ENCODE measurements around the gene PRKAG1. TPM values are rescaled to one million over a fixed set of nuclear protein-coding genes. Genes with fewer than 3 reads are reported as not detected.

PRKAG1 gene
- total RNA-seq, 2 donors from 2014 or later = 47.1 to 62.7 TPM

GRCh38 chr12:49040364-49040855 is 21.8 kb upstream of the PRKAG1 start:
- H3K36me3 Mint-ChIP-seq (ENCODE audit: low read depth) = peaks cover 92% of the 10 kb centered on the region
- peaks cover 4% of the 10 kb centered on the region for H3K4me1 Mint-ChIP-seq
- no peaks in the 10 kb centered on the region for H3K27me3 Mint-ChIP-seq
- ATAC-seq (replicated peaks) = no peak
- H3K9me3 Mint-ChIP-seq = no peaks in the 10 kb centered on the region
- no peak overlapping the region for H3K27ac Mint-ChIP-seq
- no peak overlapping the region for H3K4me3 Mint-ChIP-seq

GRCh38 chr12:49039421-49040363 is 21.1 kb upstream of the PRKAG1 start:
- Mint-ChIP-seq H3K9me3 (no peaks in the 10 kb centered on the region), H3K27ac (no peak overlapping the region), H3K4me1 (peaks cover 4% of the 10 kb centered on the region), H3K27me3 (no peaks in the 10 kb centered on the region), H3K36me3 (ENCODE audit: low read depth) (peaks cover 92% of the 10 kb centered on the region), H3K4me3 (no peak overlapping the region)
- ATAC-seq (replicated peaks) = no peak

- Mint-ChIP-seq H3K27me3 (no peaks in the 10 kb centered on the region), H3K36me3 (ENCODE audit: low read depth) (peaks cover 91% of the 10 kb centered on the region), H3K27ac (no peak overlapping the region), H3K4me1 (peaks cover 4% of the 10 kb centered on the region), H3K9me3 (no peaks in the 10 kb centered on the region), H3K4me3 (no peak overlapping the region)
- ATAC-seq (replicated peaks) = no peak
These were observed 19.8 kb upstream of the PRKAG1 start for GRCh38 chr12:49038291-49038955.

- Mint-ChIP-seq H3K4me1 (peaks cover 4% of the 10 kb centered on the region), H3K9me3 (no peaks in the 10 kb centered on the region), H3K36me3 (ENCODE audit: low read depth) (peaks cover 88% of the 10 kb centered on the region), H3K4me3 (no peak overlapping the region), H3K27me3 (no peaks in the 10 kb centered on the region), H3K27ac (no peak overlapping the region)
- no peak for ATAC-seq (replicated peaks)
These were observed 19.3 kb upstream of the PRKAG1 start for GRCh38 chr12:49037947-49038237.

GRCh38 chr12:49037111-49037946 is 18.8 kb upstream of the PRKAG1 start:
- Mint-ChIP-seq H3K36me3 (ENCODE audit: low read depth) (peaks cover 87% of the 10 kb centered on the region), H3K4me1 (peaks cover 4% of the 10 kb centered on the region), H3K4me3 (no peak overlapping the region), H3K27me3 (no peaks in the 10 kb centered on the region), H3K9me3 (no peaks in the 10 kb centered on the region), H3K27ac (no peak overlapping the region)
- no peak for ATAC-seq (replicated peaks)

GRCh38 chr12:49036029-49036428 is 17.5 kb upstream of the PRKAG1 start:
- Mint-ChIP-seq H3K36me3 (ENCODE audit: low read depth) (peaks cover 78% of the 10 kb centered on the region), H3K4me3 (no peak overlapping the region), H3K9me3 (no peaks in the 10 kb centered on the region), H3K4me1 (peaks cover 4% of the 10 kb centered on the region), H3K27me3 (no peaks in the 10 kb centered on the region), H3K27ac (no peak overlapping the region)
- ATAC-seq (replicated peaks) = no peak

GRCh38 chr12:49034286-49034622 is 15.7 kb upstream of the PRKAG1 start:
- no peak overlapping the region for H3K27ac Mint-ChIP-seq
- ATAC-seq (replicated peaks) = no peak
- no peaks in the 10 kb centered on the region for H3K9me3 Mint-ChIP-seq
- H3K4me1 Mint-ChIP-seq = peaks cover 4% of the 10 kb centered on the region
- no peak overlapping the region for H3K4me3 Mint-ChIP-seq
- no peaks in the 10 kb centered on the region for H3K27me3 Mint-ChIP-seq
- peaks cover 78% of the 10 kb centered on the region for H3K36me3 Mint-ChIP-seq (ENCODE audit: low read depth)

- H3K36me3 Mint-ChIP-seq (ENCODE audit: low read depth) = peaks cover 78% of the 10 kb centered on the region
- H3K4me1 Mint-ChIP-seq = peaks cover 4% of the 10 kb centered on the region
- H3K9me3 Mint-ChIP-seq = no peaks in the 10 kb centered on the region
- no peak overlapping the region for H3K27ac Mint-ChIP-seq
- H3K27me3 Mint-ChIP-seq = no peaks in the 10 kb centered on the region
- no peak for ATAC-seq (replicated peaks)
- H3K4me3 Mint-ChIP-seq = no peak overlapping the region
These were observed 15.2 kb upstream of the PRKAG1 start for GRCh38 chr12:49033611-49034285.

- ATAC-seq (replicated peaks) = no peak
- no peak overlapping the region for H3K27ac Mint-ChIP-seq
- H3K9me3 Mint-ChIP-seq = no peaks in the 10 kb centered on the region
- no peak overlapping the region for H3K4me3 Mint-ChIP-seq
- H3K27me3 Mint-ChIP-seq = no peaks in the 10 kb centered on the region
- peaks cover 4% of the 10 kb centered on the region for H3K4me1 Mint-ChIP-seq
- H3K36me3 Mint-ChIP-seq (ENCODE audit: low read depth) = peaks cover 79% of the 10 kb centered on the region
These were observed 14.3 kb upstream of the PRKAG1 start for GRCh38 chr12:49032679-49033447.

- Mint-ChIP-seq H3K27ac (no peak overlapping the region), H3K36me3 (ENCODE audit: low read depth) (peaks cover 84% of the 10 kb centered on the region)
These were observed 13.7 kb upstream of the PRKAG1 start for GRCh38 chr12:49032276-49032675.

GRCh38 chr12:49031573-49032161 is 13.1 kb upstream of the PRKAG1 start:
- no peak overlapping the region for H3K4me3 Mint-ChIP-seq
- H3K27me3 Mint-ChIP-seq = no peaks in the 10 kb centered on the region
- H3K36me3 Mint-ChIP-seq (ENCODE audit: low read depth) = peaks cover 84% of the 10 kb centered on the region
- no peaks in the 10 kb centered on the region for H3K9me3 Mint-ChIP-seq
- peaks cover under 1% of the 10 kb centered on the region for H3K4me1 Mint-ChIP-seq
- no peak for ATAC-seq (replicated peaks)
- peak overlapping the region; percentile 48 for H3K27ac Mint-ChIP-seq

More at GRCh38 chr12:49032276-49032675, 13.7 kb upstream of the PRKAG1 start:
- ATAC-seq (replicated peaks) = no peak
- H3K4me1 Mint-ChIP-seq = peaks cover 4% of the 10 kb centered on the region
- no peaks in the 10 kb centered on the region for H3K9me3 Mint-ChIP-seq
- H3K27me3 Mint-ChIP-seq = no peaks in the 10 kb centered on the region
- no peak overlapping the region for H3K4me3 Mint-ChIP-seq

GRCh38 chr12:49030714-49031572 is 12.4 kb upstream of the PRKAG1 start:
- peak overlapping the region; percentile 48 for H3K27ac Mint-ChIP-seq
- peaks cover 1% of the 10 kb centered on the region for H3K4me1 Mint-ChIP-seq
- peaks cover 84% of the 10 kb centered on the region for H3K36me3 Mint-ChIP-seq (ENCODE audit: low read depth)
- no peak overlapping the region for H3K4me3 Mint-ChIP-seq
- H3K9me3 Mint-ChIP-seq = no peaks in the 10 kb centered on the region
- no peak for ATAC-seq (replicated peaks)
- H3K27me3 Mint-ChIP-seq = no peaks in the 10 kb centered on the region

Data from activated T-helper 17 cell treated with anti-CD3 and anti-CD28 coated beads, Interleukin-2, amount 50 U/mL, for 72 hours (primary cell).